H9 (cell line): ENCODE results near the gene ARHGEF2. TPM values are rescaled to one million over a fixed set of nuclear protein-coding genes. Genes with fewer than 3 reads are reported as not detected.

Source experiments
- DNase-seq: peaks from one replicate; pipeline ENCODE4 v3.0.0-alpha.2; 2017
- H2AFZ ChIP-seq: one replicate; pipeline ENCODE4 v1.6.1; 2013; ENCODE audit warnings: mild to moderate bottlenecking, low read length, control low read depth, moderate library complexity
- H2AK5ac ChIP-seq: 2 replicates; pipeline ENCODE4 v1.6.1; 2013; ENCODE audit warnings: low read length, control low read depth, mixed read lengths; ENCODE audit not compliant: insufficient read length
- H2BK120ac ChIP-seq: one replicate; pipeline ENCODE4 v1.6.1; 2013; ENCODE audit warnings: low read depth, mild to moderate bottlenecking, low read length, control low read depth, inconsistent platforms; ENCODE audit not compliant: poor library complexity, severe bottlenecking
- H2BK12ac ChIP-seq: 2 replicates; pipeline ENCODE4 v1.6.1; 2013; ENCODE audit warnings: low read length, control low read depth, mixed read lengths, low read depth; ENCODE audit not compliant: insufficient read length
- H2BK15ac ChIP-seq: 2 replicates; pipeline ENCODE4 v1.6.1; 2013; ENCODE audit warnings: low read depth, low read length, control low read depth
- H2BK20ac ChIP-seq: one replicate; pipeline ENCODE4 v1.6.1; 2013; ENCODE audit warnings: low read depth, mild to moderate bottlenecking, low read length, control low read depth, inconsistent platforms; ENCODE audit not compliant: poor library complexity, severe bottlenecking
- H2BK5ac ChIP-seq: 2 replicates; pipeline ENCODE4 v1.6.1; 2013; ENCODE audit warnings: low read length, control low read depth, mixed read lengths; ENCODE audit not compliant: insufficient read length
- H3K14ac ChIP-seq: 2 replicates; pipeline ENCODE4 v1.6.1; 2013; ENCODE audit warnings: low read length, control low read depth; ENCODE audit not compliant: insufficient read depth
- H3K18ac ChIP-seq: 2 replicates; pipeline ENCODE4 v1.6.1; 2013; ENCODE audit warnings: low read depth, mild to moderate bottlenecking, mixed read lengths, low read length, control low read depth; ENCODE audit not compliant: insufficient read length
- H3K23ac ChIP-seq: 2 replicates; pipeline ENCODE4 v1.6.1; 2013; ENCODE audit warnings: low read length, control low read depth, mixed read lengths, low read depth; ENCODE audit not compliant: insufficient read length
- H3K23me2 ChIP-seq: 2 replicates; pipeline ENCODE4 v1.6.1; 2013; ENCODE audit warnings: low read depth, mild to moderate bottlenecking, mixed read lengths, low read length, control low read depth; ENCODE audit not compliant: insufficient read length, poor library complexity, severe bottlenecking
- H3K27ac ChIP-seq: 2 replicates; pipeline ENCODE4 v1.5.1; 2013; ENCODE audit warnings: low read length, control low read depth, mixed read lengths, low read depth; ENCODE audit not compliant: insufficient read length
- H3K27me3 ChIP-seq: 2 replicates; pipeline ENCODE4 v1.6.1; 2013; ENCODE audit warnings: low read length, control low read depth, inconsistent platforms; ENCODE audit not compliant: insufficient read depth
- H3K4ac ChIP-seq: 2 replicates; pipeline ENCODE4 v1.6.1; 2013; ENCODE audit warnings: low read depth, mild to moderate bottlenecking, control low read depth, inconsistent platforms, low read length, moderate library complexity
- H3K4me1 ChIP-seq: 2 replicates; pipeline ENCODE4 v1.6.1; 2013; ENCODE audit warnings: low read length, control low read depth, inconsistent platforms; ENCODE audit not compliant: insufficient read depth
- H3K4me2 ChIP-seq: 2 replicates; pipeline ENCODE4 v1.6.1; 2013; ENCODE audit warnings: low read length, control low read depth, mixed read lengths; ENCODE audit not compliant: insufficient read length, insufficient read depth
- H3K56ac ChIP-seq: 2 replicates; pipeline ENCODE4 v1.6.1; 2013; ENCODE audit warnings: low read depth, mild to moderate bottlenecking, mixed read lengths, low read length, control low read depth; ENCODE audit not compliant: insufficient read length
- H3K79me1 ChIP-seq: 2 replicates; pipeline ENCODE4 v1.6.1; 2013; ENCODE audit warnings: low read depth, mild to moderate bottlenecking, moderate library complexity, low read length, control low read depth, inconsistent platforms; ENCODE audit not compliant: insufficient read depth, poor library complexity, severe bottlenecking
- H3K79me2 ChIP-seq: 2 replicates; pipeline ENCODE4 v1.6.1; 2013; ENCODE audit warnings: low read length, control low read depth, inconsistent platforms; ENCODE audit not compliant: insufficient read depth
- H3K9ac ChIP-seq: 2 replicates; pipeline ENCODE4 v1.6.1; 2013; ENCODE audit warnings: low read length, control low read depth, mixed read lengths; ENCODE audit not compliant: insufficient read length; ENCODE audit errors: extremely low read depth
- H3K9me3 ChIP-seq: one replicate; pipeline ENCODE4 v1.6.1; 2013; ENCODE audit warnings: low read depth, low read length, inconsistent platforms; ENCODE audit not compliant: control insufficient read depth
- H3T11ph ChIP-seq: one replicate; pipeline ENCODE4 v1.6.1; 2013; ENCODE audit warnings: mild to moderate bottlenecking, low read length, control low read depth, inconsistent platforms
- H4K20me1 ChIP-seq: one replicate; pipeline ENCODE4 v1.6.1; 2013; ENCODE audit not compliant: control insufficient read depth, insufficient read length, insufficient read depth
- H4K5ac ChIP-seq: 2 replicates; pipeline ENCODE4 v1.6.1; 2013; ENCODE audit warnings: low read depth, mild to moderate bottlenecking, mixed read lengths, low read length, control low read depth; ENCODE audit not compliant: insufficient read length
- H4K8ac ChIP-seq: replicated peaks from 2 replicates; pipeline ENCODE4 v1.6.1; 2013; ENCODE audit warnings: low read length, control low read depth, mixed read lengths, low read depth; ENCODE audit not compliant: insufficient read length
- H4K91ac ChIP-seq: 2 replicates; pipeline ENCODE4 v1.6.1; 2013; ENCODE audit warnings: low read depth, mild to moderate bottlenecking, moderate library complexity, mixed read lengths, low read length, control low read depth; ENCODE audit not compliant: insufficient read length
- H3K27ac Mint-ChIP-seq, 3 experiments: 2 replicates in 2 of 3; 3 replicates in 1 of 3; pipeline ENCODE4 v1.8.0; 2020 to 2021; ENCODE audit warnings: mixed read lengths in 3 of 3, mild to moderate bottlenecking in 1 of 3, moderate library complexity in 1 of 3
- H3K27me3 Mint-ChIP-seq: 2 replicates; pipeline ENCODE4 v1.8.0; 2021; ENCODE audit warnings: low read depth, mild to moderate bottlenecking, moderate library complexity, mixed read lengths
- H3K36me3 Mint-ChIP-seq, 3 experiments: 2 replicates in 2 of 3; 3 replicates in 1 of 3; pipeline ENCODE4 v1.8.0; 2020 to 2021; ENCODE audit warnings: low read depth in 3 of 3, mixed read lengths in 3 of 3; ENCODE audit not compliant: insufficient read depth in 1 of 3
- H3K4me1 Mint-ChIP-seq, 2 experiments: 2 replicates each; pipeline ENCODE4 v1.8.0; 2020; ENCODE audit warnings: mixed read lengths in 2 of 2
- H3K4me3 Mint-ChIP-seq, 2 experiments: 2 replicates in 1 of 2; 3 replicates in 1 of 2; pipeline ENCODE4 v1.8.0; 2020 to 2021; ENCODE audit warnings: mild to moderate bottlenecking in 2 of 2, mixed read lengths in 2 of 2, moderate library complexity in 1 of 2
- H3K9me3 Mint-ChIP-seq, 2 experiments: 2 replicates in 1 of 2; 3 replicates in 1 of 2; pipeline ENCODE4 v1.8.0; 2020; ENCODE audit warnings: mild to moderate bottlenecking in 2 of 2, mixed read lengths in 2 of 2, moderate library complexity in 1 of 2
- CTCF ChIP-seq: fragments of 200-600 bp; sonication (generic); conservative IDR thresholded peaks from 3 replicates; pipeline ENCODE4 v1.8.0; 2021; ENCODE audit warnings: antibody characterized with exemption, mild to moderate bottlenecking
- WGBS: extraction: QIAGEN DNeasy Blood & Tissue Kit; methylation state at CpG from one replicate; pipeline ENCODE4 v1.1.7; 2013; ENCODE audit warnings: missing lambda C conversion rate, low lambda C conversion rate, mixed read lengths; ENCODE audit not compliant: insufficient read length; ENCODE audit errors: extremely low coverage; 5-methylcytosine and 5-hydroxymethylcytosine counted together
- total RNA-seq: library from RNA; stranded (reverse); gene quantifications from 2 replicates; pipeline ENCODE4 v1.2.1, GENCODE V29; 2021

ARHGEF2 gene
- total RNA-seq, 1 experiment from 2014 or later = 111 TPM

GRCh38 chr1:156021954-156022353 lies 43.6 kb upstream of the ARHGEF2 start:
- H2BK20ac ChIP-seq = no peak overlapping the region
- Mint-ChIP-seq H3K36me3 (peaks cover 23 to 32% (median 30%) of the 10 kb centered on the region in 3 experiments; a peak in 6 of 7 replicates), H3K27me3 (peaks cover 32% of the 10 kb centered on the region), H3K27ac (no peak overlapping the region), H3K4me1 (peaks cover 14 to 15% of the 10 kb centered on the region in 2 experiments), H3K4me3 (no peak overlapping the region), H3K9me3 (no peaks in the 10 kb centered on the region)
- no peaks in the 10 kb centered on the region; the same call in 1 of the 2 replicates for H3K27me3 ChIP-seq
- H3K79me1 ChIP-seq = peaks cover 6% of the 10 kb centered on the region
- H3T11ph ChIP-seq = no peak overlapping the region
- H4K8ac ChIP-seq = no peak overlapping the region
- H4K20me1 ChIP-seq = no peaks in the 10 kb centered on the region
- no peak overlapping the region for H2BK15ac ChIP-seq
- H3K79me2 ChIP-seq = peaks cover 8% of the 10 kb centered on the region; the same call in 1 of the 2 replicates
- H3K18ac ChIP-seq = no peak overlapping the region
- H3K4ac ChIP-seq = no peak overlapping the region
- WGBS = no CpG with 5 or more reads among the region's 2 CpGs
- no peak overlapping the region for H3K23ac ChIP-seq
- no peak overlapping the region for H2BK12ac ChIP-seq
- no peak overlapping the region for H3K14ac ChIP-seq
- H2AK5ac ChIP-seq = no peak overlapping the region
- H2AFZ ChIP-seq = no peak overlapping the region
- H3K9ac ChIP-seq = no peak overlapping the region
- no peak for TF ChIP-seq CTCF
- no peak overlapping the region for H4K91ac ChIP-seq
- H3K9me3 ChIP-seq = no peaks in the 10 kb centered on the region
- no peak overlapping the region for H2BK5ac ChIP-seq
- H3K23me2 ChIP-seq = peaks cover 7% of the 10 kb centered on the region
- H3K27ac ChIP-seq = no peak overlapping the region
- peaks cover 2% of the 10 kb centered on the region; the same call in 1 of the 2 replicates for H3K4me1 ChIP-seq
- no peak overlapping the region for H4K5ac ChIP-seq
- no peak for DNase-seq
- no peak overlapping the region for H2BK120ac ChIP-seq
- no peak overlapping the region for H3K4me2 ChIP-seq
- H3K56ac ChIP-seq = no peak overlapping the region
